NK-92 (cell line): ENCODE data around the gene FXYD7.

ENCODE experiments used
- DNase-seq: peaks from one replicate; lab custom pipeline; 2025; ENCODE audit not compliant: unreplicated experiment; lab: John Stamatoyannopoulos, UW

Gene FXYD7

DNA sequence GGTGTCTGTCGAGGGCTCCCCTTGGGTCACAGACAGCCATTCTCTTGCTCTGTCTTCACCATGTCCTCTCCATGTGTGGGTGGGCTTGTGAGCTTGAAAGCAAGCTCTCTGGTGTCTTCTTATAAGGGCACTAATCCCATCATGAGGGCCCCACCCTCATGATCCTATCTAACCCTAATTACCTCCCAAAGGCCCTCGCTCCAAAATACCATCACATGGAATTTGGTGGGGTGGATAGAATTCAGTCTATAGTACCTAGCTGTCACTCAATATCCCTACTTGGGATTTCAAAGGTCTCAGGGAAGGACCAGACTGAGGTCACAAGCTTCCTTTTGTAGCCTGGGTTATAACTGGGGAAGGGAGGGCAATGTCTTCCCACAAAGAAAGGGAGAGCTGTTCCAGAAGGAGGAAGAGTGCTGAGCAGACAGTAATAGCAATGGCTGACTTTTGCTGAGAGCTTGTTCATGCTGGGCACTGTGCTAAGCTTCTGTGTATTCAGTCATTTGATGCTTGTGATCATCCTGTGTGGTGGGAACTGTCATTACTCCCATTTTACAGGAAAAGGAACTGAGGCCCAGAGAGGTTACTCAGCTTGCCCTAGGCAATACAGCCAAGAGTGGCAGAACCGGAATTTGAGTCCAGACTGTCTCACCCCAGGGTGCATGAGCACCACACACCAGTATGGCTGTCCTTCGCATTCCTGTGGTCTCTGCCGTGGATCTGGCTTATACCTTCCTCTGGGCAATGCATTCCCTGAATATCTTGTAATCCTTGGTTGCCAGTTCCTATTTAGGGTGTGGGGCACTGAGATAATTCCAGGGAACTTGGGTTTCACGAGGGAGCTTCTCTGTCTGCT lies 19.6 kb downstream of the FXYD7 start:
- no peak for DNase-seq

DNA sequence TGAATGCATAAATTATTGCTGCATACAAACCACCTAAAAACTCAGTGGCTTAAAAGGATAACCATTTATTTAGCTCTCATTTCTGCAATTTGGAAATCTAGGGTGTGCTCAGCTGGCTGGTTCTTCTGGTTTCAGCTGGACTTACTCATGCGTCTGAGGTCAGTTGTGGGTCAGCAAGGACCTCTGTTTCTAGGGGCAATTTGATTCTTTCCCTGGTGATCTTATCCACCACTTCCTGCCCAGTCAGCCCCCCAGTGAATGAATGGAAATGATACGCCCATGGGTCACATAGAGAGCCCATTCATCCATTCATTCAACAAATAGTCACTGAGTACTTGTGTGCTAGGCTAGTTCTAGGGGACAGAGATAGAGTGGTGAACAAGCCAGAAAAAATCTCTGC lies 21.4 kb downstream of the FXYD7 start:
- DNase-seq = no peak

DNA sequence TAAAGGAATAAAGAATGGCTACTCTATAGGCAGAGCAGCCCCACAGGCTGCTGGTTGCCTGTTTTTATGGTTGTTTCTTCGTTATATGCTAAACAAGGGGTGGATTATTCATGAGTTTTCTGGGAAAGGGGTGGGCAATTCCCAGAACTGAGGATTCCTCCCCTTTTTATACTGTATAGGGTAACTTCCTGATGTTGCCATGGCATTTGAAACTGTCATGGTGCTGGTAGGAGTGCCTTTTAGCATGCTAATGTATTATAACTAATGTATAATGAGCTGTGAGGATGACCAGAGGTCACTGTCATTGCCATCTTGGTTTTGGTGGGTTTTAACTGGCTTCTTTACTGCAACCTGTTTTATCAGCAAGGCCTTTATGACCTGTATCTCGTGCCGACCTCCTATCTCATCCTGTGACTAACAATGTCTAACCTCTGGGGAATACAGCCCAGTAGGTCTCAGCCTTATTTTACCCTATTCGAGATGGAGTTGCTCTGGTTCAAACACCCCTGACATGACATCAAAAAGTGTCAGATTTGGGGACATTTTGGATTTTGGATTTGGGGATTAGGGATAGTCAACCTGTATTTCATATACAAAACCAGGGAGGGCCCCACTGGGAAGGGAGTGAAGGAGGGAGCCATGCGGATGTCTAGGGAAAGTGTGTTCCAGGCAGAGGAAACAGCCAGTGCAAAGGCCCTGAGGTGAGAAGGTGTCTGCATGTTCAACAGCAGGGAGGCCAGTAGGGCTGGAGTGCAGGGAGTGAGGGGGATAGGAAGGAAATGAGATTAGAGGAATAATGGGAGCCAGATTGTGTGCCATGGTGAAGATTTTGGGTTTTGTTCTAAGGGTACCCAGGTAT lies 22.4 kb downstream of the FXYD7 start:
- no peak for DNase-seq

GRCh38 chr19:35166100-35167063 lies 23.3 kb downstream of the FXYD7 start:
- DNase-seq = no peak

- DNase-seq = no peak
Measured at GRCh38 chr19:35167251-35168119, 24.4 kb downstream of the FXYD7 start.

DNA sequence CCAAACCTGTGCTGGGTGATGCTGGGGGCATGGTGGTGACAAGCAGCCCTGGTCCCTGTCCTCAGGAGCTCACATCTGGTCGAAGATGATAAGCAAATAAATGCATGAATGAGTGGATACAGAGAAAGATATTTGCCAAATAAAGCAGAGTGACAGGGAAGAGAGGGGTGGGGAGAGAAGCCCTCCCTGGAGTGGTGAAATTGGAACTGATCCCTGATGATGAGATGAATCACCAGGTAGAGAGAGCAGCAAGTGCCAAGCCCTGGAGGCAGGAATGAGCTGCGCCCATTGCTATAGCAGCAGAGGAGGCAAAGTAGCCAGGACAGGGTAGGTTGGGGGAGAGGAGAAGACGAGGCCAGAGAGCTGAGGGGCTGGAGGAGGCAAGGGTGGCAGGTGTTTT lies 25.1 kb downstream of the FXYD7 start:
- DNase-seq = no peak

- DNase-seq = no peak
Measured at GRCh38 chr19:35169221-35169995, 26.4 kb downstream of the FXYD7 start.

DNA sequence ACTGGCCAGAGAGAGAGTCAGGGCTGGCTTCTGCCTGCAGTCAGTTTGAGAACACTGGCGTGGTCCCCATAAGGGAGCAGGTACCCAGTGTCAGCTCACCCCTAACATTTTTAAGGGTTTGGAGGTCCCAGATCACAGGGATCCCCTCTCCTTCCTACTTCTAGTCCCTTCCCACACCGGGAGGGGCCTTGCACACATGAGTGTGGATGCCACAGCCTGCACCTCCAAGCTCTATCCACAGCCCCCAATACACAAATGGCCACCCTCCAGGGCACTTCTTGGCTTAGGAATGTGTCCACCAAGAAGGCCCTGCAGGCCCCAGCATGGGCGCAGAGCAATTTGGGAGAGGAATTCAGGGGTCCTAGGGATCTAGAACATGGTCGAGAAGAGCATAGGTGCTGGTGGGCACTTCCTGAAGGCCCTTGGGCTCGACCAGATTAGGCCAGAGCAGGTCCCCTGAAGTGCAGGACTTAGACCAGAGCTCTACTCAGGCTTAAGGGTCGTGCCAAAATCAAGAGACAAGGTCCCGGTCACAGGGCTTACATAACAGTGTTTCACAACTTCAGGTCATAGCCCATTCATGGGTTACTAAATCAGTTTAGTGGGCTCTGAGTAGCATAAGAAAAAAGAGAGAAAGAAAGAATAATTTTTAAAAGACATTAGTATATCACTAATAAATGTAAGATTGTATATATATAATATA lies 27.5 kb downstream of the FXYD7 start:
- DNase-seq = no peak

DNA sequence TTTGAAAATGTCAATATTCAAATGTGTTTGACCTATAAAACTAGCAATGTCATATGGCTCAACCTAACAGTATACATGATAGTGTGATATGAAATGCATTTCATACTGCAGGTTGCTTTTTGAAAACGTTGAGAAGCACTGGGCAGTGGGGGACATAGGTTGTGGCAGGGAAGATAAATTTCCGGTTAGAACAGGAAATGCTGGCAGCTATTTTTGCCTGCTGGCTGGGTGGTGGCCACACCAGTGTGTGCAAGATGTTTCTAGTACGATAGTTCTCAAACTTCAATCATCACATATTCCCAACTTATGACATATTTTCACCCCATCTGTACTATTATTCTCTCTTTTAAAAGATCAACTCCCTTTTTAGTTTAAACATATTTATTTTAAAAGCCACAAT lies 28.7 kb downstream of the FXYD7 start:
- no peak for DNase-seq

- no peak for DNase-seq
Measured at GRCh38 chr19:35174226-35174625, 31.2 kb downstream of the FXYD7 start.

DNA sequence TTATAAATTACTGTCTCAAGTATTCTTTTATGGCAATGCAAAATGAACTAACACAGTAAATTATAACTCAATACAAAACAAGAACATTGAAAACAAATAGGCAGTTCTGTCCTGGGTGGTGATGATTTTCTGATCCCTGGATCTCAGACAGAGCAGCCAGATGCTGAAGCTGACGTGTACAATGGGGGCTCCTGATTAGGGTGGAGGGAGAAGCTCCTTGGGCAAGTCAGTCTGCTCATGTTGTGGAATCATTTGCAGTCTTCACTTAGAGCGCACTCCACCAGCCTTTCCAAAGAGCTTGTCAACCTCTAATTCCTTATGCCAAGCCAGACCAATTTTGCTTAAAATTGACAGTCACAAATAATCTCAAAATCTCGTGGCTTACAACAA lies 33.1 kb downstream of the FXYD7 start:
- DNase-seq = no peak

- no peak for DNase-seq
Measured at GRCh38 chr19:35177377-35178274, 34.6 kb downstream of the FXYD7 start.

DNA sequence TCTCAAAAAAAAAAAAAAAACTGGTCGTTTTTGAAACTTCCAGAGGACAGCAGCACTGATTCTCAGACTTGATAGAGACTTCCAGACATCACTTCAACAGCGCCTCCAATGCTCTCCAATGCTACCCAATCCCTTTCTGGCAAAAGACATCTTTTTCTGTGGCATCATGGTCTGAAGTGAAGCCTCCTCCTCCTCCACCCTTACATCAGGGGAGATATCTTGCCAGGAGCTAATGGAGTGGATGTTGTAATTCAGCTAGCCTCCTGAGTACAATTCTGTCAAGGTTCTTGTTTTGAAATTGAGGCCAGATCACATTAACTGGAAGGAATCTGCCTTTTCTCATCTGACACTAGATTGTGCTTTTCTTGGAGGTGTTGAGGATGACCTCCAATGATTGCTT lies 35.6 kb downstream of the FXYD7 start:
- DNase-seq = no peak

DNA sequence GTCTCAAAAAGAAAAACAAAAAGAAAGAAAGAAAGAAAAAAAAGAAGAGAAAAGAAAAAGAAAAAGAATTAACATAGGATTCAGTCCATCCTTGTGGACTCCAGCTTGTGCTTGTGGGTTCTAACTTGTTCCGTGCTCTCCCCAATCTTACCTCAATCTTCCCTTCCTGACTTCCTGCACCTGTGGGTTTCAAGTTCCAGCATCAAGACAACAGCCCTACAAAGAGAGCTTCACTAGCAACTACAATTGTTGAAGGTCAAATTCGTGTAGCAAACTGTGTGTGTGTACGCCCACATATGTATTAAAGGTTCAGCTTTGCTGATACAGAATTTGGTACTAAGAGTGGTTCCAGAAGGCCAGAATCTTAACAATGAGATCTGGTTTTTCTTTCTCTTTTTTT lies 36.8 kb downstream of the FXYD7 start:
- DNase-seq = no peak

- DNase-seq = no peak
Measured at GRCh38 chr19:35181387-35181786, 38.3 kb downstream of the FXYD7 start.

DNA sequence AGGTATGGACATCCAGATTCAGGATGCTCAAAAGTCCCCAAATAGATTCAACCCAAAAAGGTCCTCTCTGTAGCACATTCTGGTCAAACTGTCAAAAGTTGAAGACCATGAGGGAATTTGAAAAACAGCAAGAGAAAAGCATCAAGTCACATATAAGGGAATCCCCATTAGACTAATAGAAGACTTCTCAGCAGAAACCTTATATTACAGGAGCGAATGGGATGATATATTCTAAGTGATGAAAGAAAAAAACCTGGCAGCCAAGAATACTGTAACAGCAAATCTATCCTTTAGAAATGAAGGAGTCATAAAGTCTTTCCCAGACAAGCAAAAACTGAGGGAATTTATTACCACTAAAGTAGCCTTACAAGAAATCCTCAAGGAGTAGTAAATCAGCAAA lies 41.2 kb downstream of the FXYD7 start:
- DNase-seq = no peak

DNA sequence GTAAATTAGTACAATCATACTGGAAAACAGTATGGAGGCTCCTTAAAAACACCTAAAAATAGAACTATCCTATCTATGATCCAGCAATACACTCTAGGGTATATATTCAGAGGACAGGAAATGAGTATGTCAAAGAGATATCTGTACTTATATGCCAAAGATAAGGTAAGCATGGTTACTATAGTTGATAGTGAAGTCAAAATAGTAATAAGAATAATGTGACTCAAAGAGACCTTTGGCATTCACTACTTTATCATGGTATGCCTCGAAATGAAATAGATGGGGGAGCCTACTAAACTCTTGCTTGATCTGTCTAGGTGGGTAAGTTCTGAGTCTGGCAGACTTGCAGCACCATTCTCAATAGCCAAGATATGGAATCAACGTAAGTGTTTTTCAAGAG lies 41.8 kb downstream of the FXYD7 start:
- no peak for DNase-seq
